Loucy (cell line): ENCODE results near the gene CCDC85C.

Source experiments
- H2AFZ ChIP-seq: fragments of 200-600 bp; sonication (generic); 2 replicates; pipeline ENCODE4 v1.6.0; 2016; ENCODE audit warnings: antibody characterized with exemption, mild to moderate bottlenecking, low read length, moderate library complexity
- H3F3A ChIP-seq: fragments of 200-600 bp; 2 replicates; pipeline ENCODE4 v1.6.0; 2016; ENCODE audit warnings: antibody characterized with exemption, low read depth, mild to moderate bottlenecking
- H3K27me3 ChIP-seq: fragments of 200-600 bp; sonication (generic); 2 replicates; pipeline ENCODE4 v1.6.1; 2014; ENCODE audit warnings: low read length, mild to moderate bottlenecking; ENCODE audit not compliant: insufficient read depth, poor library complexity, severe bottlenecking
- H3K36me3 ChIP-seq: fragments of 200-600 bp; sonication (generic); 2 replicates; pipeline ENCODE4 v1.6.1; 2016; ENCODE audit warnings: low read length; ENCODE audit not compliant: insufficient read depth
- H3K4me1 ChIP-seq: fragments of 200-600 bp; sonication (generic); 2 replicates; pipeline ENCODE4 v1.5.1; 2014; ENCODE audit warnings: low read length, mild to moderate bottlenecking; ENCODE audit not compliant: insufficient read depth, poor library complexity, severe bottlenecking
- H3K4me2 ChIP-seq: fragments of 200-600 bp; sonication (generic); 2 replicates; pipeline ENCODE4 v1.6.0; 2014; ENCODE audit warnings: antibody characterized with exemption, low read length, low read depth, mild to moderate bottlenecking; ENCODE audit not compliant: poor library complexity, severe bottlenecking
- H3K4me3 ChIP-seq: fragments of 200-600 bp; sonication (generic); 2 replicates; pipeline ENCODE4 v1.5.1; 2014; ENCODE audit warnings: low read length, mild to moderate bottlenecking, mixed read lengths; ENCODE audit not compliant: poor library complexity, severe bottlenecking
- H3K79me2 ChIP-seq: fragments of 200-600 bp; sonication (generic); 2 replicates; pipeline ENCODE4 v1.6.1; 2014; ENCODE audit warnings: low read length; ENCODE audit not compliant: insufficient read depth
- H3K9ac ChIP-seq: fragments of 200-600 bp; sonication (generic); 2 replicates; pipeline ENCODE4 v1.6.0; 2014; ENCODE audit warnings: mild to moderate bottlenecking, low read depth, low read length, moderate library complexity; ENCODE audit not compliant: poor library complexity, severe bottlenecking
- H3K9me2 ChIP-seq: fragments of 200-600 bp; sonication (generic); replicated peaks from 2 replicates; pipeline ENCODE4 v1.6.1; 2016; ENCODE audit warnings: low read depth, low read length, mixed read lengths
- H3K9me3 ChIP-seq: fragments of 200-600 bp; sonication (generic); 2 replicates; pipeline ENCODE4 v1.6.1; 2014; ENCODE audit warnings: mild to moderate bottlenecking, antibody characterized with exemption, low read length, low read depth; ENCODE audit not compliant: insufficient read depth
- H4K20me1 ChIP-seq: fragments of 200-600 bp; sonication (generic); 2 replicates; pipeline ENCODE4 v1.6.0; 2014; ENCODE audit warnings: antibody characterized with exemption, low read length, mild to moderate bottlenecking; ENCODE audit not compliant: insufficient read depth, poor library complexity, severe bottlenecking
- EZH2phosphoT487 ChIP-seq: fragments of 200-600 bp; IDR thresholded peaks from 2 replicates; pipeline ENCODE4 v1.6.1; 2018; ENCODE audit warnings: antibody characterized with exemption, mild to moderate bottlenecking, moderate library complexity, borderline replicate concordance
- TF ChIP-seq, protein P1 (sequence below): fragments of 200-600 bp; sonication (generic); conservative IDR thresholded peaks from 2 replicates; pipeline ENCODE4 v1.5.1; 2014; ENCODE audit warnings: mild to moderate bottlenecking, antibody characterized with exemption, low read length

CCDC85C gene

DNA sequence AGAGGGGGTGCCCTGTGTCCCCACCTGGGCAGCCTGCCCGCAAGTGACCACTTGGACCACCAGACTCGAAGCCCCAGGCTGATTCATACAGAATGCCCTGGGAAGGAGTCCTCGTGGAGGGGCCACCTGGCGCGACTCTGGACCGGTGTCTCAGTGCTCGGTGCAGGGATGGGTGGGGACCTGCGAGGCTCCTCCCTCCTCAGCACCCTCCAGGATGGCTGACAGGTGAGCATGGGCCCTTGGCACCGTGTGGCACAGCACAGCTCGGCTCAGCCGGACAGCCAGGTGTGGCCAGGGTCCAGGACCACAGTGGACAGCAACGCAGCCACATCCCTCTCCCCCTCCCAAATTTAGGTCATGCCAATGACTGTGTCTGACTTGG lies 78.3 kb downstream of the CCDC85C start:
- H4K20me1 ChIP-seq: no peaks in the 10 kb centered on the region
- H3K9ac ChIP-seq: no peak overlapping the region
- H3K4me2 ChIP-seq: no peak overlapping the region
- no peak overlapping the region for H2AFZ ChIP-seq
- no peaks in the 10 kb centered on the region for H3K9me2 ChIP-seq
- no peaks in the 10 kb centered on the region for H3K36me3 ChIP-seq
- no peaks in the 10 kb centered on the region for H3K9me3 ChIP-seq
- H3F3A ChIP-seq: no peaks in the 10 kb centered on the region
- no peak overlapping the region for H3K4me3 ChIP-seq
- TF ChIP-seq, protein P1, sequence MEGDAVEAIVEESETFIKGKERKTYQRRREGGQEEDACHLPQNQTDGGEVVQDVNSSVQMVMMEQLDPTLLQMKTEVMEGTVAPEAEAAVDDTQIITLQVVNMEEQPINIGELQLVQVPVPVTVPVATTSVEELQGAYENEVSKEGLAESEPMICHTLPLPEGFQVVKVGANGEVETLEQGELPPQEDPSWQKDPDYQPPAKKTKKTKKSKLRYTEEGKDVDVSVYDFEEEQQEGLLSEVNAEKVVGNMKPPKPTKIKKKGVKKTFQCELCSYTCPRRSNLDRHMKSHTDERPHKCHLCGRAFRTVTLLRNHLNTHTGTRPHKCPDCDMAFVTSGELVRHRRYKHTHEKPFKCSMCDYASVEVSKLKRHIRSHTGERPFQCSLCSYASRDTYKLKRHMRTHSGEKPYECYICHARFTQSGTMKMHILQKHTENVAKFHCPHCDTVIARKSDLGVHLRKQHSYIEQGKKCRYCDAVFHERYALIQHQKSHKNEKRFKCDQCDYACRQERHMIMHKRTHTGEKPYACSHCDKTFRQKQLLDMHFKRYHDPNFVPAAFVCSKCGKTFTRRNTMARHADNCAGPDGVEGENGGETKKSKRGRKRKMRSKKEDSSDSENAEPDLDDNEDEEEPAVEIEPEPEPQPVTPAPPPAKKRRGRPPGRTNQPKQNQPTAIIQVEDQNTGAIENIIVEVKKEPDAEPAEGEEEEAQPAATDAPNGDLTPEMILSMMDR: no peak
- TF ChIP-seq EZH2phosphoT487: no peak
- H3K4me1 ChIP-seq: no peaks in the 10 kb centered on the region
- H3K27me3 ChIP-seq: no peaks in the 10 kb centered on the region
- no peaks in the 10 kb centered on the region for H3K79me2 ChIP-seq

DNA sequence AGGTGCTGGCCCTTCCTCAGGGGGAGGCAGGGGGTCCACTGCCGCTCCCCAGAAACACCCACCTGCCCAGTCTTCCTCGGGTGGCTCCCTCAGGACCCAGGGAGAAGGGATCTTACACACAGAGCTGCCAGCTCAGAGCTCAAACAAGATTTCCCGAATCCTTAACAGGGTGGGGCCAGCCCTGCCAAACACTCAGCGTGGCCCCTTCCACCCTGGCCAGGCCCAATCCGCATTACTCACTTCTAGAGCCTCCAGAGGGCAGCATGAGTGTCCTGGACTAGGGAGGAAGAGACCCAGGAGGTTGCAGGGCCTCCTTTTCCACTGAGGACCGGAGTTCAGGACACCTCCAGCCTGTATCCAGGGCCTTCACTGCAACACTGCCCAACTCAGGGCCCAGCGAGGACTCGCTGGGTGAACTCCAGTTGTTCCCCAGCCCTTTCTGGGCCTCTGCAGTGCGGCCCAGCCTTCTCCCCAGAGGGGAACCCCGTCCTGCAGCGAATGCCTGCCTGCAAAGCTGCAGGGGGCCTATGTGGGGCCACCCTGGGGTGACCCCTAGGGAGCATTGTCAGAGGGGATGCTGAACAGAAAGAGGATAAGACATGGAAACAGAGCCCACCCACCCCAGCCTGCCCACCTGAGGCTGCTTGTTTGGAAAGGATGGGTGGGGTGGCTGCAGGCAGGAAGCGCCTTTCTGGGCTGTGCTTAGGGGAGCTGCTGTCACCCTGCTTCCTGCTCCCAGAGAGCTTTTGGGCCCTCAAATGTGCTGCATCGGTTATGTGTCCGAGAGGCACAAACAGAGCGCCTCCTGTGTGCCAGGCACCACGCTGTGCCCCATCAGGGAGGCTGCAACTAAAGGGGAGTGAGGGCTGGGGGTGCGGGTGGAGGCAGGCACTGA lies 79.0 kb downstream of the CCDC85C start:
- Histone ChIP-seq H3K4me3 (no peak overlapping the region), H3K27me3 (no peaks in the 10 kb centered on the region), H3K4me2 (no peak overlapping the region), H3K9ac (no peak overlapping the region), H3K36me3 (no peaks in the 10 kb centered on the region), H2AFZ (no peak overlapping the region), H4K20me1 (no peaks in the 10 kb centered on the region), H3K4me1 (no peaks in the 10 kb centered on the region), H3K9me2 (no peaks in the 10 kb centered on the region), H3K9me3 (no peaks in the 10 kb centered on the region), H3F3A (no peaks in the 10 kb centered on the region), H3K79me2 (no peaks in the 10 kb centered on the region)
- TF ChIP-seq EZH2phosphoT487: no peak
- TF ChIP-seq, protein P1: 0 out of 2 replicates have a peak, but pooled peaks have one; percentile 20

DNA sequence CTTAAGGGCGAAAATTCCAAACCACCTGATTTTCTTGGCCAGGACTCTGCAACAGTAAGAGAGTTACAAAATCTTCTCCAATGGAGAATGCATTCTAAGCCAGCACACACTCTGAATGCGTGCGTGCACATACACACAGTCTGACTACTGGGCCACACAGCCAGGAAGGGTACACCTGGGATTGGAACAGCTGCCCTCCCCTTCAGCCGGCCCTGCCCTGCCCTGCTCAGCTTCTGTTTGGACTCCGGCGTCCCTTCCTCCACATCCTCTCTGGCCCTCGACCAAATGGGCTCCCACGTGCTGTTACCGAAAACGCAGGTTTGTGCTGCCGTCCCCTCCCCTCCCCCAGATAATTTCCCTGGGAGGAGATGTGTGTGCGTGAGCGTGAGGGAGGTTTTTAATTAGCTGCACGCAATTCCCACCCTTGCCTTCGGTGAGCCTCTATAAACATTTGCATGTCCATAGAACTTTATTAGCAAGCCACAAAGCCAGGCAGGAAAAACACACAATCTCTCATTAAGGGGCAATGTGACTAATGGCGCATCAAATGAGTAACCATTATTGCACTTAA lies 79.8 kb downstream of the CCDC85C start:
- no peak overlapping the region for H2AFZ ChIP-seq
- H3K27me3 ChIP-seq: no peaks in the 10 kb centered on the region
- H3K79me2 ChIP-seq: no peaks in the 10 kb centered on the region
- no peaks in the 10 kb centered on the region for H3F3A ChIP-seq
- no peaks in the 10 kb centered on the region for H4K20me1 ChIP-seq
- H3K36me3 ChIP-seq: no peaks in the 10 kb centered on the region
- H3K9ac ChIP-seq: no peak overlapping the region
- no peaks in the 10 kb centered on the region for H3K9me3 ChIP-seq
- H3K4me3 ChIP-seq: no peak overlapping the region
- no peaks in the 10 kb centered on the region for H3K4me1 ChIP-seq
- no peaks in the 10 kb centered on the region for H3K9me2 ChIP-seq
- H3K4me2 ChIP-seq: no peak overlapping the region
- TF ChIP-seq, protein P1: no peak
- no peak for TF ChIP-seq EZH2phosphoT487
